GM18526 (cell line): ENCODE data around the gene ALB.

Experiments
- POLR2A ChIP-seq: IDR thresholded peaks from 3 replicates; pipeline ENCODE4 v1.6.1; 2011; ENCODE audit not compliant: insufficient read length; ENCODE audit errors: extremely low read depth

Gene ALB

DNA sequence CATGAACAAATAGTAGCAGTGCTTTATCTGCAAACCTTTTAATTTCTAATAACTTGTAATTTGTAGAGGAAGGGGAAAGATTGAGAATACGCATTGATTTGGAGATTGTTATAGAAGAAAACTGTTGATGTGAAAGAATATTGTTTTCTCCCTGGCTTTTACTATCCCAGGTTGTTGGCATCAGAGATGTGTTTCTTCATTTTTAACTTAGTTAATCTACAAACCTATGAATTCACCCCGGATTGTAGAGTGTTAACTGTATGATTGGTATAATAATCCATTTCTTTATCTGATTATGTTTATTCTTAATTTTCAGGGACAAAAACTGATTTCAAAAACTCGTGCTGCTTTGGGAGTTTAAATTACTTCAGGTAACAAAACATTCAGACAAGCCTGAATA, 50.8 kb downstream of the ALB start:
- TF ChIP-seq POLR2A = no peak

DNA sequence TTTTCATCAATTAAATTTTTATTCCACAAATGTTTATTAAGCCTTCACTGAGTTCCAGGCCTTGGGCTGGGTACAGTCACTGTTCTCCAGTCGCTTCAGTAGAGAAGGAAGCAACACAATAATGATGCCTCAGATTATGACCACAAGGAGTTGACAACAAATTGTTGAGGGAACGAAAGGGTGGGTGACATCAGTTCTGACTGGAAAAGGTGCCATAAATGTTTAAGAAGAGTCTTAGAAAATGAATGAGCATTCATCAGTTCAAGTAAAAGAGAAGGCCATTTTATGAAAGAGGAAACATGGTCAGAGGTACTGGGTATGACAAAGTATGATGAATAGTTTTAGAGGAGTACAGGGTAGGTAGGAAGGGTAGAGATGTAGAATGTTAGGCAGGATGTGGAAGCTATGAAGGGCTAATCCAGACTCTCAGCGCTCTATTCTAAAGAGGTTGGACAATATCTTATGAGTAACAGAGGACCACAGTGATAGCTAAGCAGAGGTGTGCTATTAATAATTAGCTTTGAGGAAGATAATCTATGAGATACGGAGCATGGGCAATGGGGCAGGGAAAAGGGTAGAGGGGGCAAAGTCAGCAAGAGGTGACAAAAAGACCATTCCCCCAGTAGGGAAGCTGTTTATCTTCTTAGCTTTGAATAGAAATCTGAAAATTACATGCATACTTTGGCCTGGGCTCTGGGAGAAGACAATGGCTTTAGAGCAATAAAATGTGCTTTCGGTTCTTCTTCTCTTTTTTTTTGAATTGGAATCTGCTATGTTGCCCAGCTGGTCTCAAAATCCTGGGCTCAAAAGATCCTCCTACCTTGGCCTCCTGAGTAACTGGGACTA, 52.3 kb downstream of the ALB start:
- no peak for TF ChIP-seq POLR2A

DNA sequence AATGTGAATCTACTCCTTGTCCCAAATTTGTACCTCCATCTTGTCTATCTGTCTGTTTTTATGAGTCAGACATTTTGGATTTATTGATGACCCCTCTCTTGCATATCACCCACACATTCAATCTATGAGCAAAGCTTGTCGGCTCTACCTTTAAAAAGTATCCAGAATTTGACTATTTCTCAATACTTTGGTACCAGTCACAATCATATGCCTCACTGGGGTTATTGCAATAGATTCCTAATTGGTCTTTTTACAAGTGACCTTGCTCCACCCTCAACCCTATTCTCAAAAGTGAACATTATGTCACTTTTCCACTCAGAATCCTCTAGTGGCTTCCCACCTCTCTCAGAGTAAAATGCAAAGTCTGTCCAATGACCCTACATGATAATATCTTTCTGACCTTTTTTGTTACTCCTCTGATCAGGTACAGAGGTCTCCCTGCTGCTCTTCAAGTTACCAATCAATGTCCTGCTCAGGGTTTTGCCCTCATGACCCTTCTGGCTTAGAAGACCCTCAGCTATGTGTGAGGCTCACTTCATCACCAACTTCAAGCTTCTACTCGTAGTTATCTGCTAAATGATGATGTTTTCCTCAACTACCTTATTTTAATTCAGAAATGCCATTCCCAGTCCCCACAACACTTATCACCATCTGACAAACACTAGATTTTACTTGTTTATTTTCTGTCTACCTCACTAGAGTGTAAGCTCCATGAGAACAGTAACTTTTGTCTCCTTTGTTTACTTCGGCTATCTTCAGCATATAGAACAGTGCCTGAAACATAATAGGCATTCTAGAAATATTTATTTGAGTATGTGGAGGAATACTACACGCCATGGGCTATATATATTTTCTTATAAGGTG, 54.3 kb downstream of the ALB start:
- TF ChIP-seq POLR2A = no peak

- TF ChIP-seq POLR2A = no peak
These were observed 54.9 kb downstream of the ALB start for GRCh38 chr4:73459048-73459421.

GRCh38 chr4:73460913-73461522, 56.9 kb downstream of the ALB start:
- no peak for TF ChIP-seq POLR2A

GRCh38 chr4:73468170-73468569, 64.1 kb downstream of the ALB start:
- TF ChIP-seq POLR2A = no peak

DNA sequence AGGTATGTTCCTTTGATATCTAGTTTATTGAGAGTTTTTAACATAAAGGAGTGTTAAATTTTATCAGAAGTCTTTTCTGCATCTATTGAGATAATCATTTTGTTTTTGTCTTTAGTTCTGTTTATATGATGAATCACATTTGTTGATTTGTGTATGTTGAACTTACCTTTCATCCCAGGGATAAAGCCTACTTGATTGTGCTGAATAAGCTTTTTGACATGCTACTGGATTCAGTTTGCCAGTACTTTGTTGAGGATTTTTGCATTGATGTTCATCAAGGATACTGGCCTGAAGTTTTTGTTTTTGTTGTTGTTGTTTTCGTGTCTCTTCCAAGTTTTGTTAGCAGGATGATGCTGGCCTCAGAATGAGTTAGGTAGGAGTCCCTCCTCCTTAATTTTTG, 66.6 kb downstream of the ALB start:
- TF ChIP-seq POLR2A = no peak
